Metanephros (tissue), 1 donor: ENCODE data around the gene CERKL. TPM values are rescaled to one million over a fixed set of nuclear protein-coding genes. Genes with fewer than 3 reads are reported as not detected.

ENCODE experiments used
- total RNA-seq: library from RNA; depleted of rRNA; stranded (reverse); fragments of >200 nt; gene quantifications from one replicate; pipeline ENCODE4 v1.2.3, GENCODE V29; 2014

CERKL gene, protein sequence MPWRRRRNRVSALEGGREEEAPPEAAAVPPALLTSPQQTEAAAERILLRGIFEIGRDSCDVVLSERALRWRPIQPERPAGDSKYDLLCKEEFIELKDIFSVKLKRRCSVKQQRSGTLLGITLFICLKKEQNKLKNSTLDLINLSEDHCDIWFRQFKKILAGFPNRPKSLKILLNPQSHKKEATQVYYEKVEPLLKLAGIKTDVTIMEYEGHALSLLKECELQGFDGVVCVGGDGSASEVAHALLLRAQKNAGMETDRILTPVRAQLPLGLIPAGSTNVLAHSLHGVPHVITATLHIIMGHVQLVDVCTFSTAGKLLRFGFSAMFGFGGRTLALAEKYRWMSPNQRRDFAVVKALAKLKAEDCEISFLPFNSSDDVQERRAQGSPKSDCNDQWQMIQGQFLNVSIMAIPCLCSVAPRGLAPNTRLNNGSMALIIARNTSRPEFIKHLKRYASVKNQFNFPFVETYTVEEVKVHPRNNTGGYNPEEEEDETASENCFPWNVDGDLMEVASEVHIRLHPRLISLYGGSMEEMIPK
- 4.5 TPM for total RNA-seq

GRCh38 chr2:181656450-181657291, at the start of gene CERKL:
Gene CERKL, minus strand, starts transcription at chr2:181657105. Its CDS starts 99 bp downstream, at chr2:181657006.

DNA sequence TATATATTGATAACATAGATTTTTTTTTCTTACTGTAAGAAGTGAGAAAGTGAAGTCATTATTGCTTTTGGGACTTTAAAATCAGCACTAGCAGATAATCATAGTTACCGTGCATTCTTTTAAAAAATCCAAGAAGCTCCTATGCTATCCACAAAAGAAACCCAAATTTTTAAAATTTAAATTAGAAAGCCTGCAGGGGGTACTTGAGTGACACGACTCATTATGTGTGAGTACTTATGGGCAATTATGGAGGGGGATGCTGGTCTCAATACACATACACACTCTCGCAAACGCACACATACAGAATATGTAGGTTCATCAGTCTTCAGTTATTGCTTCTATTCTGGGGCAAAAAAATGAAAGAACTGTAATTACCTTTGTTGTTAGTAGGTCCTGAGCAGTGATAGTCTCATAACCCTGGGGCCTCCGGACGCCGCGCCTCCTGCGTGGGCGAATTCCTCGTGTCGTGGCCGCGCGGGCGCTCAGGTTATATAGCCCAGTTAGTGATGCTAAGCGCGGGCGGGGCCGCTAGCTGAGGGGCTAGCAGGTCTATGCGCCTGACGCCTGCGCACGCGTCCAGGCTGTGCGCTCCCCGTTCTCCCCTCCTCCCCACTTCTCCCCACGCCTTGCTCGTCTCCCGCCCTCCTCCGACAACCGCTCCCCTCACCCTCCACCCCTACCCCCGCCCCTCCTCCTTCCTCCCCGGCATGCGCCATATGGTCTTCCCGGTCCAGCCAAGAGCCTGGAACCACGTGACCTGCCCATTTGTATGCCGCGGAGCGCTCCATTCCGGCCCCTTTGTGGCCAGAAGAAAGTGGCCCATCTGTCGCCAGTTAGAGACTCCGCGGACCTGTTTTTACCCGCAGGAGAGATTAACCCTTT, 23.4 kb upstream of the CERKL start, which contains the start of gene NEUROD1:
Gene NEUROD1, minus strand, starts transcription at position 463 of the 882 bp plus-strand sequence. CDS start 1,657 bp downstream, outside the sequence.

Other genes starting within 250 kb of the CERKL start
- gene ITGA4, start 199.7 kb downstream of the CERKL start, total RNA-seq: 51.7 TPM
- gene NEUROD1, start 23.4 kb upstream of the CERKL start, total RNA-seq: not detected
- gene ITPRID2, start 234.6 kb upstream of the CERKL start, total RNA-seq: 196 TPM